ENCODE data around the gene BARHL1.

GRCh38 chr9:132609829-132610228, 27.4 kb downstream of the BARHL1 start:
- TF ChIP-seq, protein P1, sequence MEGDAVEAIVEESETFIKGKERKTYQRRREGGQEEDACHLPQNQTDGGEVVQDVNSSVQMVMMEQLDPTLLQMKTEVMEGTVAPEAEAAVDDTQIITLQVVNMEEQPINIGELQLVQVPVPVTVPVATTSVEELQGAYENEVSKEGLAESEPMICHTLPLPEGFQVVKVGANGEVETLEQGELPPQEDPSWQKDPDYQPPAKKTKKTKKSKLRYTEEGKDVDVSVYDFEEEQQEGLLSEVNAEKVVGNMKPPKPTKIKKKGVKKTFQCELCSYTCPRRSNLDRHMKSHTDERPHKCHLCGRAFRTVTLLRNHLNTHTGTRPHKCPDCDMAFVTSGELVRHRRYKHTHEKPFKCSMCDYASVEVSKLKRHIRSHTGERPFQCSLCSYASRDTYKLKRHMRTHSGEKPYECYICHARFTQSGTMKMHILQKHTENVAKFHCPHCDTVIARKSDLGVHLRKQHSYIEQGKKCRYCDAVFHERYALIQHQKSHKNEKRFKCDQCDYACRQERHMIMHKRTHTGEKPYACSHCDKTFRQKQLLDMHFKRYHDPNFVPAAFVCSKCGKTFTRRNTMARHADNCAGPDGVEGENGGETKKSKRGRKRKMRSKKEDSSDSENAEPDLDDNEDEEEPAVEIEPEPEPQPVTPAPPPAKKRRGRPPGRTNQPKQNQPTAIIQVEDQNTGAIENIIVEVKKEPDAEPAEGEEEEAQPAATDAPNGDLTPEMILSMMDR (IDR thresholded peaks at IDR 0.05), result no peak
- TF ChIP-seq POLR2A (IDR thresholded peaks at IDR 0.05), result no peak
- no peak for TF ChIP-seq POLR2AphosphoS5 (IDR thresholded peaks at IDR 0.05; ENCODE audit: insufficient read depth in 1 of 2, low read depth in 1 of 2)
